K562 (cell line): ENCODE results near the gene HSFX3. TPM values are rescaled to one million over a fixed set of nuclear protein-coding genes. Genes with fewer than 3 reads are reported as not detected.

ENCODE experiments used
- ATAC-seq: fragments of 200-7000 bp; cut with Tn5 transposase; 3 replicates; pipeline ENCODE4 v1.9.1; 2020; ENCODE audit warnings: moderate library complexity
- BruUV-seq: library from RNA; stranded (reverse); fragments of 400-500 nt; replicated peaks from 2 replicates; lab custom pipeline; 2021; lab: Mats Ljungman, UMichigan
- CTCF ChIA-PET: fragments of 300-600 bp; formaldehyde crosslinking; extraction: SDS; loops from one replicate; lab custom pipeline; 2021; ENCODE audit warnings: low intra/inter-chr PET ratio; lab: Yijun Ruan, JAX
- POLR2A ChIA-PET: fragments of 300-600, 350-650 bp; sonication (Branson Sonifier 250); formaldehyde crosslinking; extraction: SDS; loops from one replicate; lab custom pipeline; 2021; ENCODE audit warnings: antibody characterized with exemption, inconsistent platforms; lab: Yijun Ruan, JAX
- DNase-seq, 4 experiments: peaks; one replicate each; pipeline versions ENCODE4 v3.0.0 to v3.0.0-alpha.2; 2011 to 2018; ENCODE audit warnings: low spot score in 3 of 4, mixed read lengths in 3 of 4; ENCODE audit errors: extremely low read depth in 1 of 4
- FAIRE-seq: peaks from 2 replicates; lab custom pipeline; 2011; peaks lifted over from hg19 to GRCh38; lab: Jason Lieb, UNC
- H2AFZ ChIP-seq: 2 replicates; pipeline ENCODE4 v1.6.0; 2011; ENCODE audit warnings: low read depth, low read length, control low read depth, inconsistent platforms
- H3K27ac ChIP-seq: fragments of 200-600 bp; 3 replicates; pipeline ENCODE4 v1.8.0; 2011; ENCODE audit warnings: low read depth, mild to moderate bottlenecking, control low read depth, inconsistent platforms, low read length, moderate library complexity, mixed read lengths; ENCODE audit errors: extremely low read depth
- H3K27me3 ChIP-seq, 2 experiments: fragments of 300-600 bp in 1 of 2; 2 replicates in 1 of 2; 3 replicates in 1 of 2; pipeline versions ENCODE4 v1.6.0 to v1.8.0; 2011; ENCODE audit warnings: inconsistent platforms in 2 of 2, low read length in 2 of 2, mild to moderate bottlenecking in 1 of 2, mixed read lengths in 1 of 2, moderate library complexity in 1 of 2; ENCODE audit not compliant: control insufficient read depth in 2 of 2, insufficient read depth in 2 of 2
- H3K36me3 ChIP-seq: fragments of 300-600 bp; 3 replicates; pipeline ENCODE4 v1.8.0; 2011; ENCODE audit warnings: mild to moderate bottlenecking, low read length, inconsistent platforms; ENCODE audit not compliant: control insufficient read depth, insufficient read depth
- H3K4me1 ChIP-seq, 2 experiments: fragments of 200-600 bp in 1 of 2; replicated peaks in 1 of 2; 2 replicates in 1 of 2; 3 replicates in 1 of 2; pipeline versions ENCODE4 v1.5.1 to v1.8.0; 2011; ENCODE audit warnings: inconsistent platforms in 2 of 2, low read length in 2 of 2, mild to moderate bottlenecking in 1 of 2, mixed read lengths in 1 of 2, moderate library complexity in 1 of 2; ENCODE audit not compliant: control insufficient read depth in 2 of 2, insufficient read depth in 2 of 2
- H3K4me2 ChIP-seq: 2 replicates; pipeline ENCODE4 v1.6.1; 2011; ENCODE audit warnings: low read length, control low read depth, inconsistent platforms, mixed read lengths; ENCODE audit not compliant: insufficient read depth
- H3K4me3 ChIP-seq: fragments of 200-600 bp; sonication (generic), shearing (Covaris generic); 2 replicates; pipeline ENCODE4 v1.5.1; 2016; ENCODE audit warnings: control low read depth, inconsistent platforms
- H3K79me2 ChIP-seq: fragments of 200-600 bp; 3 replicates; pipeline ENCODE4 v1.8.0; 2011; ENCODE audit warnings: low read length, inconsistent platforms; ENCODE audit not compliant: control insufficient read depth, insufficient read depth
- H3K9ac ChIP-seq, 2 experiments: 2 replicates each; pipeline versions ENCODE4 v1.6.0 to v1.6.1; 2011; ENCODE audit warnings: low read depth in 2 of 2, low read length in 2 of 2, control low read depth in 1 of 2, inconsistent platforms in 1 of 2, mild to moderate bottlenecking in 1 of 2, mixed read lengths in 1 of 2; ENCODE audit not compliant: insufficient read depth in 1 of 2
- H3K9me1 ChIP-seq: one replicate; pipeline ENCODE4 v1.6.0; 2011; ENCODE audit warnings: inconsistent platforms, mild to moderate bottlenecking, low read length, moderate library complexity; ENCODE audit not compliant: control insufficient read depth, insufficient read depth
- H3K9me3 ChIP-seq: replicated peaks from 2 replicates; pipeline ENCODE4 v1.5.1; 2011; ENCODE audit warnings: low read depth, low read length, inconsistent platforms; ENCODE audit not compliant: control insufficient read depth, insufficient read depth
- H4K20me1 ChIP-seq: replicated peaks from 2 replicates; pipeline ENCODE4 v1.6.1; 2011; ENCODE audit warnings: low read length, inconsistent platforms, mixed read lengths; ENCODE audit not compliant: control insufficient read depth, insufficient read depth
- CHD2 ChIP-seq: IDR thresholded peaks from 2 replicates; pipeline ENCODE4 v1.6.1; 2011; ENCODE audit warnings: low read depth, low read length
- CTCF ChIP-seq, 3 experiments: IDR thresholded peaks in 2 of 3; conservative IDR thresholded peaks in 1 of 3; 2 replicates each; pipeline ENCODE4 v1.5.1; 2011 to 2012; ENCODE audit warnings: low read length in 3 of 3, mild to moderate bottlenecking in 3 of 3, control low read depth in 2 of 3, improper control_type of control experiment in 1 of 3, inconsistent platforms in 1 of 3, low read depth in 1 of 3, mixed read lengths in 1 of 3, moderate library complexity in 1 of 3; ENCODE audit not compliant: insufficient read depth in 2 of 3
- CXXC5 ChIP-seq: fragments of 250-450 bp; sonication (Bioruptor Pico); IDR thresholded peaks from 2 replicates; pipeline ENCODE4 v1.8.0; 2022; ENCODE audit warnings: inconsistent platforms, mild to moderate bottlenecking, moderate library complexity
- FOXA1 ChIP-seq: fragments of 450-650 bp; IDR thresholded peaks from 2 replicates; pipeline ENCODE4 v1.6.1; 2016; ENCODE audit warnings: mild to moderate bottlenecking, borderline replicate concordance
- KDM5B ChIP-seq: fragments of 200-600 bp; sonication (generic); IDR thresholded peaks from 2 replicates; pipeline ENCODE4 v1.6.1; 2012; ENCODE audit warnings: low read depth, mild to moderate bottlenecking, moderate library complexity, low read length, control low read depth, inconsistent platforms; ENCODE audit not compliant: insufficient replicate concordance
- MIER1 ChIP-seq: fragments of 450-650 bp; IDR thresholded peaks from 2 replicates; pipeline ENCODE4 v1.6.1; 2016; ENCODE audit warnings: antibody characterized with exemption, mild to moderate bottlenecking, low read depth
- NFRKB ChIP-seq: fragments of 450-650 bp; IDR thresholded peaks from 2 replicates; pipeline ENCODE4 v1.6.1; 2016; ENCODE audit warnings: low read depth
- RAD21 ChIP-seq, 2 experiments: fragments of 250-450 bp in 1 of 2; fragments of 450-650 bp in 1 of 2; sonication (Bioruptor Pico) in 1 of 2; formaldehyde crosslinking in 1 of 2; IDR thresholded peaks in 1 of 2; conservative IDR thresholded peaks in 1 of 2; 2 replicates each; pipeline versions ENCODE4 v1.4.0 to v1.8.0; 2020 to 2022; ENCODE audit warnings: mild to moderate bottlenecking in 2 of 2, moderate library complexity in 1 of 2
- ZNF318 ChIP-seq, 2 experiments: fragments of 450-650 bp; IDR thresholded peaks; 2 replicates each; pipeline ENCODE4 v1.6.1; 2016; ENCODE audit warnings: mild to moderate bottlenecking in 2 of 2, borderline replicate concordance in 1 of 2, low read depth in 1 of 2, moderate library complexity in 1 of 2
- ZNF586 ChIP-seq: fragments of 450-650 bp; formaldehyde crosslinking; conservative IDR thresholded peaks from 2 replicates; pipeline ENCODE4 v1.4.0; 2020; ENCODE audit warnings: mild to moderate bottlenecking, moderate library complexity
- ZNF764 ChIP-seq: fragments of 250-450 bp; sonication (Bioruptor Pico); IDR thresholded peaks from 2 replicates; pipeline ENCODE4 v1.4.0; 2020; ENCODE audit warnings: low read depth, mild to moderate bottlenecking, moderate library complexity
- WGBS: fragments of 100-300 bp; shearing (Covaris generic); methylation state at CpG from one replicate; pipeline ENCODE4 v1.1.6; 2016; ENCODE audit warnings: low coverage, mixed read lengths; ENCODE audit not compliant: insufficient coverage; ENCODE audit errors: missing lambda C conversion rate; 5-methylcytosine and 5-hydroxymethylcytosine counted together
- in situ Hi-C: fragments of 300-500 bp; cut with MboI; formaldehyde crosslinking; loops from 4 replicates; pipeline ENCODE4 v1.15.0; 2018; ENCODE audit warnings: inconsistent platforms, mixed read lengths
- intact Hi-C: fragments of 100-400 bp; cut with micrococcal nuclease; formaldehyde crosslinking; loops from 2 replicates; pipeline ENCODE4 v1.14.2; 2022
- polyA plus RNA-seq, 8 experiments: library from polyadenylated mRNA; depleted of rRNA in 4 of 8; stranded (reverse) in 5 of 8; unstranded in 3 of 8; fragments of >200 nt; fragmentation: Nextera tagmentation in 2 of 8; fragmentation: Illumina TruSeq in 1 of 8; extraction: Ambion mirVana in 2 of 8; extraction: Trizol in 1 of 8; gene quantifications; 2 replicates each; pipeline versions ENCODE4 v1.2.1 to v1.2.3, GENCODE V29; 2011 to 2014; ENCODE audit warnings: inconsistent platforms in 1 of 8, missing spikeins in 1 of 8
- total RNA-seq, 7 experiments: library from RNA; depleted of rRNA in 6 of 7; stranded (reverse); fragments of >200 nt in 6 of 7; fragmentation: Illumina TruSeq in 2 of 7; extraction: Trizol in 2 of 7; gene quantifications; 2 replicates each; pipeline versions ENCODE4 v1.2.1 to v1.2.3, GENCODE V29; 2011 to 2021; ENCODE audit warnings: low replicate concordance in 1 of 7

The HSFX3 gene
- total and polyA plus RNA-seq, 9 of the 15 experiments (the other 6 are each of a cell fraction or from before 2014, with no cell fraction given), result 0.08 to 0.10 TPM; not detected in 7

- DNase-seq, result peak; percentile 24 to 60 (median 28)
These were observed 22.0 kb downstream of the HSFX3 start for GRCh38 chrX:149527705-149528104.

More at GRCh38 chrX:149527705-149528104, 22.0 kb downstream of the HSFX3 start:
- no peaks in the 10 kb centered on the region for H3K27me3 ChIP-seq
- peaks cover 0 to 12% of the 10 kb centered on the region in 2 experiments; a peak in 3 of 5 replicates for H3K4me1 ChIP-seq
- H3K36me3 ChIP-seq, result no peaks in the 10 kb centered on the region
- no peaks in the 10 kb centered on the region for H4K20me1 ChIP-seq
- CTCF ChIA-PET, result no interaction called here
- intact Hi-C loops (no loop called here), in situ Hi-C loops (no loop called here)
- H2AFZ ChIP-seq, result no peak overlapping the region
- ATAC-seq, result peak; percentile 68
- BruUV-seq, result no TSS peak
- POLR2A ChIA-PET, result interaction anchor here (0.6 to 1.0 kb wide), 2 partner anchors 9 to 12 kb away, joined by 3 read pairs; no protein-coding TSS in a partner anchor
- H3K27ac ChIP-seq, result no peak overlapping the region
- no peaks in the 10 kb centered on the region for H3K9me3 ChIP-seq
- H3K79me2 ChIP-seq, result no peaks in the 10 kb centered on the region
- 17% methylated on average over 1 of the region's 1 CpG for WGBS
- H3K9me1 ChIP-seq, result no peaks in the 10 kb centered on the region
- H3K4me3 ChIP-seq, result no peak overlapping the region
- peak; percentile 73 for FAIRE-seq
- H3K4me2 ChIP-seq, result no peak overlapping the region
- TF ChIP-seq ZNF586 (CRISPR knock-in tag), result no peak
- TF ChIP-seq NFRKB, result no peak
- TF ChIP-seq ZNF318 (IDR thresholded peaks at IDR 0.05; ENCODE audit: borderline replicate concordance in 1 of 2, low read depth in 1 of 2), result no peak
- TF ChIP-seq RAD21 (CRISPR knock-in tag; conservative IDR thresholded peaks at IDR 0.05 in 1 of 2, IDR thresholded peaks at IDR 0.05 in 1 of 2), result peak; percentile 37 to 61
- TF ChIP-seq MIER1, result no peak
- no peak for TF ChIP-seq CHD2
- peak; percentile 56 to 63 (median 63) for TF ChIP-seq CTCF (IDR thresholded peaks at IDR 0.05 in 2 of 3, conservative IDR thresholded peaks at IDR 0.05 in 1 of 3; ENCODE audit: insufficient read depth in 2 of 3, low read depth in 1 of 3, low read length in 3 of 3)
- no peak for TF ChIP-seq FOXA1
- no peak for TF ChIP-seq KDM5B
- TF ChIP-seq CXXC5 (CRISPR knock-in tag), result no peak
- TF ChIP-seq ZNF764, result no peak
- no peak overlapping the region for H3K9ac ChIP-seq
